ENCODE measurements around the gene ATP6V0E2. TPM values are rescaled to one million over a fixed set of nuclear protein-coding genes. Genes with fewer than 3 reads are reported as not detected.

Gene ATP6V0E2
- total RNA-seq, 1 donor from 2014 or later, result 121 TPM

- intact Hi-C loops (cut with DNase I), result loop anchor here (5.0 kb wide), 1 partner anchor 35 kb away; the partner anchor contains the start of gene ATP6V0E2
- DNase-seq, result no peak
These were observed 36.1 kb upstream of the ATP6V0E2 start for GRCh38 chr7:149837564-149838223.

GRCh38 chr7:149838224-149838991 lies 35.4 kb upstream of the ATP6V0E2 start, which contains the start of gene ZNF862:
Gene ZNF862, plus strand, starts transcription at chr7:149838375. Its CDS starts 237 bp downstream, at chr7:149838612.
- intact Hi-C loops (cut with DNase I), result loop anchor here (5.0 kb wide), 1 partner anchor 34 kb away; the partner anchor contains the start of gene ATP6V0E2

More at GRCh38 chr7:149837564-149838223, 36.1 kb upstream of the ATP6V0E2 start:
- ATAC-seq (ENCODE audit: poor library complexity), result no peak

GRCh38 chr7:149838992-149839408 lies 34.8 kb upstream of the ATP6V0E2 start:
- no peak for ATAC-seq (ENCODE audit: poor library complexity)
- no peak for DNase-seq
- intact Hi-C loops (cut with DNase I), result loop anchor here (5.0 kb wide), 1 partner anchor 33 kb away; the partner anchor contains the start of gene ATP6V0E2

More at GRCh38 chr7:149838224-149838991, 35.4 kb upstream of the ATP6V0E2 start, which contains the start of gene ZNF862:
- peak; percentile 99 for ATAC-seq (ENCODE audit: poor library complexity)
- DNase-seq, result peak; percentile 100

- ATAC-seq (ENCODE audit: poor library complexity) (no peak), DNase-seq (no peak)
- intact Hi-C loops (cut with DNase I), result loop anchor here (5.0 kb wide), 1 partner anchor 32 kb away; the partner anchor contains the start of gene ATP6V0E2
These were observed 33.8 kb upstream of the ATP6V0E2 start for GRCh38 chr7:149839933-149840332.

- ATAC-seq (ENCODE audit: poor library complexity), result no peak
- intact Hi-C loops (cut with DNase I), result no loop called here
- no peak for DNase-seq
These were observed 30.2 kb upstream of the ATP6V0E2 start for GRCh38 chr7:149843566-149843965.

- intact Hi-C loops (cut with DNase I), result no loop called here
- ATAC-seq (ENCODE audit: poor library complexity) (no peak), DNase-seq (no peak)
These were observed 29.3 kb upstream of the ATP6V0E2 start for GRCh38 chr7:149844445-149844844.

GRCh38 chr7:149845257-149845980 lies 28.4 kb upstream of the ATP6V0E2 start:
- peak; percentile 57 for ATAC-seq (ENCODE audit: poor library complexity)
- intact Hi-C loops (cut with DNase I), result no loop called here
- DNase-seq, result no peak

GRCh38 chr7:149846021-149846420 lies 27.7 kb upstream of the ATP6V0E2 start:
- intact Hi-C loops (cut with DNase I), result no loop called here
- DNase-seq (no peak), ATAC-seq (ENCODE audit: poor library complexity) (no peak)

GRCh38 chr7:149846436-149847046 lies 27.2 kb upstream of the ATP6V0E2 start:
- ATAC-seq (ENCODE audit: poor library complexity) (no peak), DNase-seq (no peak)
- intact Hi-C loops (cut with DNase I), result no loop called here

- ATAC-seq (ENCODE audit: poor library complexity) (no peak), DNase-seq (no peak)
- intact Hi-C loops (cut with DNase I), result no loop called here
These were observed 24.6 kb upstream of the ATP6V0E2 start for GRCh38 chr7:149849174-149849573.

- no peak for DNase-seq
- intact Hi-C loops (cut with DNase I), result no loop called here
These were observed 23.7 kb upstream of the ATP6V0E2 start for GRCh38 chr7:149850007-149850594.

GRCh38 chr7:149850716-149851115 lies 23.1 kb upstream of the ATP6V0E2 start:
- ATAC-seq (ENCODE audit: poor library complexity) (no peak), DNase-seq (no peak)
- intact Hi-C loops (cut with DNase I), result no loop called here

More at GRCh38 chr7:149850007-149850594, 23.7 kb upstream of the ATP6V0E2 start:
- ATAC-seq (ENCODE audit: poor library complexity), result no peak

GRCh38 chr7:149851449-149851848 lies 22.3 kb upstream of the ATP6V0E2 start:
- ATAC-seq (ENCODE audit: poor library complexity) (no peak), DNase-seq (no peak)
- intact Hi-C loops (cut with DNase I), result no loop called here

- DNase-seq, result no peak
- ATAC-seq (ENCODE audit: poor library complexity), result no peak
- intact Hi-C loops (cut with DNase I), result no loop called here
These were observed 20.6 kb upstream of the ATP6V0E2 start for GRCh38 chr7:149853157-149853556.

- intact Hi-C loops (cut with DNase I), result no loop called here
- ATAC-seq (ENCODE audit: poor library complexity), result peak; percentile 91
- DNase-seq, result peak; percentile 77
These were observed 19.0 kb upstream of the ATP6V0E2 start for GRCh38 chr7:149854611-149855360.

- ATAC-seq (ENCODE audit: poor library complexity), result peak; percentile 40
- no peak for DNase-seq
- intact Hi-C loops (cut with DNase I), result no loop called here
These were observed 18.1 kb upstream of the ATP6V0E2 start for GRCh38 chr7:149855361-149856305.

All from Right ventricle myocardium superior (tissue), 1 donor.